HG02642 (cell line): Measurements from ENCODE around the gene RPRM.
"Not testable (repeated sequence)": the region's sequence is repeated elsewhere in the genome, so short reads cannot be mapped to it uniquely, and the experiment has no call there.

Experiments used
- ATAC-seq: cut with Tn5 transposase; IDR thresholded peaks from one replicate; pipeline ENCODE4 v1.9.1; 2021; ENCODE audit warnings: mild to moderate bottlenecking; ENCODE audit not compliant: unreplicated experiment, poor library complexity

RPRM gene

GRCh38 chr2:153462338-153462859 is 16.2 kb downstream of the RPRM start:
- no peak for ATAC-seq

GRCh38 chr2:153461453-153461852 is 17.1 kb downstream of the RPRM start:
- ATAC-seq = no peak

GRCh38 chr2:153455861-153456260 is 22.7 kb downstream of the RPRM start:
- ATAC-seq = no peak

GRCh38 chr2:153455403-153455802 is 23.2 kb downstream of the RPRM start:
- ATAC-seq = no peak

GRCh38 chr2:153451611-153452010 is 27.0 kb downstream of the RPRM start:
- ATAC-seq = no peak

- ATAC-seq = no peak
These were observed 35.5 kb downstream of the RPRM start for GRCh38 chr2:153443106-153443505.

GRCh38 chr2:153442616-153443015 is 35.9 kb downstream of the RPRM start:
- not testable (repeated sequence) for ATAC-seq

GRCh38 chr2:153440090-153440489 is 38.5 kb downstream of the RPRM start:
- ATAC-seq = not testable (repeated sequence)

GRCh38 chr2:153433403-153433802 is 45.2 kb downstream of the RPRM start:
- no peak for ATAC-seq

- no peak for ATAC-seq
These were observed 46.2 kb downstream of the RPRM start for GRCh38 chr2:153432381-153432780.

- ATAC-seq = no peak
These were observed 47.4 kb downstream of the RPRM start for GRCh38 chr2:153431114-153431513.
